ENCODE data around the gene PROM1.

PROM1 gene

DNA sequence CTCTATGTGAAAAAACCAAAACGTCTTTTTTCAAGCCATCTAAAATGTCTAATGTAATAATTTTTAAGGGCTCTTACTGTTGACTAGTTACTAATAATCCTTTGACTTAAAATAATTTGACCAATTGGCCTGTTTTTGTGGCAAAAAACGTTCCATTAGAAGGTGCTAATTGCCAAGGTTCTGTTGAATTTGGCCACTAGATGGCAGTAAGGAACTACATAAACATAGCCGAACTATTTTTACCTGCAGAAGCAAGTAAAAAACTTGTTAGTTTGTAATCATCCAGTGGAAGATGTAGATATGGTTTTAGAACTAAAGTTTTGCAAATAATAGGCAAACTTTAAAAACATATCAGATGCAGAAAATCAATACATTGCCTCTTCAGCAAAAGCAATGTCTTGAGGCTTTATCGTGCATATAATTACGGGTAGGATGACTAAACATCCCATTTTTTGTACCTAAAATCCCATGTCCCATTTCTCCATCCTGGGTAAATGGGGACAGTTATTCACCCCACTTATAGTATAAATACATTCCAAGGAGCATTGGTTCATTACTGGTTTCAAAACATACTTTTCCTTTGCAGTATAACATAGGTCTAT lies 57.6 kb downstream of the PROM1 start:
- no peak overlapping the region for H4K12ac ChIP-seq (ENCODE audit: low read depth, low read length)
- no peaks in the 10 kb centered on the region for H3K9me3 ChIP-seq (ENCODE audit: insufficient read depth, low read depth, low read length)
- H4K91ac ChIP-seq (ENCODE audit: low read depth, low read length) = no peak overlapping the region
- H3K4me3 ChIP-seq (ENCODE audit: low read depth, low read length) = no peak overlapping the region
- peaks cover 2 to 9% of the 10 kb centered on the region in 2 experiments for H3K36me3 ChIP-seq (ENCODE audit: control insufficient read depth in 1 of 2, insufficient read depth in 2 of 2, low read length in 2 of 2)
- H3K23ac ChIP-seq (ENCODE audit: low read length) = no peak overlapping the region
- H3K79me2 ChIP-seq (ENCODE audit: control insufficient read depth, insufficient read depth, low read length, poor library complexity) = no peaks in the 10 kb centered on the region
- no peaks in the 10 kb centered on the region for H3K27me3 ChIP-seq (ENCODE audit: insufficient read depth, low read length)
- no peak overlapping the region for H2AFZ ChIP-seq (ENCODE audit: insufficient read depth, low read length, poor library complexity)
- WGBS (ENCODE audit: extremely low coverage, insufficient coverage, insufficient read length) = no CpG with 5 or more reads among the region's 5 CpGs
- no peak overlapping the region for H4K8ac ChIP-seq (ENCODE audit: low read depth, low read length)
- H3K9ac ChIP-seq (ENCODE audit: low read length) = no peak overlapping the region
- H3K4me1 ChIP-seq (ENCODE audit: control insufficient read depth in 1 of 2, insufficient read depth in 2 of 2, low read length in 2 of 2) = no peaks in the 10 kb centered on the region
- H2BK120ac ChIP-seq (ENCODE audit: insufficient read depth, low read length, poor library complexity) = no peak overlapping the region
- no peak overlapping the region for H2BK12ac ChIP-seq (ENCODE audit: low read length)
- no peak overlapping the region for H3K14ac ChIP-seq (ENCODE audit: low read length)
- no peak overlapping the region for H3K27ac ChIP-seq (ENCODE audit: low read depth, low read length)
- H2AK5ac ChIP-seq (ENCODE audit: low read length) = no peak overlapping the region
- H2BK5ac ChIP-seq (ENCODE audit: low read depth, low read length, poor library complexity) = no peak overlapping the region
- H3K18ac ChIP-seq (ENCODE audit: low read length) = no peak overlapping the region
- H3K4ac ChIP-seq (ENCODE audit: low read depth, low read length) = no peak overlapping the region
- no peak overlapping the region for H3K4me2 ChIP-seq (ENCODE audit: low read length)
- peak; percentile 34 to 91 for DNase-seq
- no peaks in the 10 kb centered on the region for H3K79me1 ChIP-seq (ENCODE audit: low read length)

DNA sequence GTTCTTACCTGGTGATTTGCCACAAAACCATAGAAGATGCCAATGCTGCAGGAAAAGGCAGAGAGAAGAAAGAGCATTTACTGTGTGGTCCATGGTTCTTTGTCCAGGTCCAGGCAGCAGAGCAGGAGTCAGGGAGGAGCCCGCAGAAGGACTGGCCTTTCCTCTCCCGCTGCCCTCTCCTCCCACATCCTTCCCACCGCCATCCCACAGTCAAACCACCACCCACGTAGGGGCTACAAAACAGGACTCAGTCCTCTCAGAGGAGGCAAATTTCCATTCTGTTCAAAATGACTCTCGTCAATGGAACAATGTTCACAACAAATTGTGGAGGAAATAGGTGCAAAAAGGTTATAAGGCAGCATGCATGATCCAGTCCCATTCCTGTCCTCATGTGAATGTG lies 58.6 kb downstream of the PROM1 start:
- Histone ChIP-seq H4K8ac (ENCODE audit: low read depth, low read length) (no peak overlapping the region), H3K14ac (ENCODE audit: low read length) (no peak overlapping the region), H2BK120ac (ENCODE audit: insufficient read depth, low read length, poor library complexity) (no peak overlapping the region), H3K36me3 (ENCODE audit: control insufficient read depth in 1 of 2, insufficient read depth in 2 of 2, low read length in 2 of 2) (peaks cover 2 to 9% of the 10 kb centered on the region in 2 experiments), H3K4me2 (ENCODE audit: low read length) (no peak overlapping the region), H3K4me1 (ENCODE audit: control insufficient read depth in 1 of 2, insufficient read depth in 2 of 2, low read length in 2 of 2) (no peaks in the 10 kb centered on the region), H3K27ac (ENCODE audit: low read depth, low read length) (no peak overlapping the region), H2BK5ac (ENCODE audit: low read depth, low read length, poor library complexity) (no peak overlapping the region), H3K79me2 (ENCODE audit: control insufficient read depth, insufficient read depth, low read length, poor library complexity) (no peaks in the 10 kb centered on the region), H3K23ac (ENCODE audit: low read length) (no peak overlapping the region), H4K91ac (ENCODE audit: low read depth, low read length) (no peak overlapping the region), H3K18ac (ENCODE audit: low read length) (no peak overlapping the region), H3K9ac (ENCODE audit: low read length) (no peak overlapping the region), H3K27me3 (ENCODE audit: insufficient read depth, low read length) (no peaks in the 10 kb centered on the region), H3K79me1 (ENCODE audit: low read length) (no peaks in the 10 kb centered on the region), H3K9me3 (ENCODE audit: insufficient read depth, low read depth, low read length) (no peaks in the 10 kb centered on the region), H4K12ac (ENCODE audit: low read depth, low read length) (no peak overlapping the region), H3K4me3 (ENCODE audit: low read depth, low read length) (no peak overlapping the region), H3K4ac (ENCODE audit: low read depth, low read length) (no peak overlapping the region), H2BK12ac (ENCODE audit: low read length) (no peak overlapping the region), H2AK5ac (ENCODE audit: low read length) (no peak overlapping the region), H2AFZ (ENCODE audit: insufficient read depth, low read length, poor library complexity) (no peak overlapping the region)
- no peak for DNase-seq
- WGBS (ENCODE audit: extremely low coverage, insufficient coverage, insufficient read length) = no CpG with 5 or more reads among the region's 5 CpGs

DNA sequence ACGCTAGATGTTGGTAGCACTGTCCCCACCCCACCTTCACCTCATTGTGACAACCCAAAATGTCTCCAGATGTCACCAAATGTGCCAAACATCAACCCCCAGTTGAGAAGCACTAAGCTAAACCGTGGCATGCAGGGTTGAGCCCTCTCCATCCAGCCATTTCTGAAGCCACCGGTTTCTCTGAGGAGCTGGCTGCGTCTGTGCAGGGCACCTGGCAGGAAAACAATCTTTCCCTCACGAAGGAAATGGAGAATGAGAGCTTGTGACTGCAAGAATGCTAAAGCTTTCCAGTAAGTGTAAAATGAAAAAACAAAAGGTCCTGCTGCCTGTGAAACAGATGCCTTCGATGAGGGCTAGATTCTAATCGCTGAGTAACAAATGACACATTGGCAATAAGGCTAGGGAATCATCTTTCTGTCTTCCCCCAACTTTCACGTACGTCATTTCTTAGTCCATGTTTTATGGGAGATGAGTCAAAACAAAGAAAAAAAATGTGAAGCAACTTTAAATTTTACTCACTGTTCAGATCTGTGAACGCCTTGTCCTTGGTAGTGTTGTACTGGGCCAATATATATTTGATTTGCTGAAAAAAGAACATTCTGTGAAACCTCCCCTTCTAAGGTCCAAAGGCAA lies 59.9 kb downstream of the PROM1 start:
- no peak for DNase-seq
- no peaks in the 10 kb centered on the region for H3K4me1 ChIP-seq (ENCODE audit: control insufficient read depth in 1 of 2, insufficient read depth in 2 of 2, low read length in 2 of 2)
- WGBS (ENCODE audit: extremely low coverage, insufficient coverage, insufficient read length) = no CpG with 5 or more reads among the region's 10 CpGs
- H2AK5ac ChIP-seq (ENCODE audit: low read length) = no peak overlapping the region
- no peak overlapping the region for H4K8ac ChIP-seq (ENCODE audit: low read depth, low read length)
- H4K12ac ChIP-seq (ENCODE audit: low read depth, low read length) = no peak overlapping the region
- H3K23ac ChIP-seq (ENCODE audit: low read length) = peak overlapping the region; percentile 21
- H3K9ac ChIP-seq (ENCODE audit: low read length) = no peak overlapping the region
- no peaks in the 10 kb centered on the region for H3K79me2 ChIP-seq (ENCODE audit: control insufficient read depth, insufficient read depth, low read length, poor library complexity)
- no peak overlapping the region for H3K4ac ChIP-seq (ENCODE audit: low read depth, low read length)
- no peak overlapping the region for H2BK120ac ChIP-seq (ENCODE audit: insufficient read depth, low read length, poor library complexity)
- H2BK12ac ChIP-seq (ENCODE audit: low read length) = no peak overlapping the region
- no peak overlapping the region for H3K27ac ChIP-seq (ENCODE audit: low read depth, low read length)
- H3K4me3 ChIP-seq (ENCODE audit: low read depth, low read length) = no peak overlapping the region
- H3K4me2 ChIP-seq (ENCODE audit: low read length) = no peak overlapping the region
- H3K27me3 ChIP-seq (ENCODE audit: insufficient read depth, low read length) = no peaks in the 10 kb centered on the region
- H3K9me3 ChIP-seq (ENCODE audit: insufficient read depth, low read depth, low read length) = no peaks in the 10 kb centered on the region
- no peak overlapping the region for H3K14ac ChIP-seq (ENCODE audit: low read length)
- no peak overlapping the region for H2BK5ac ChIP-seq (ENCODE audit: low read depth, low read length, poor library complexity)
- H4K91ac ChIP-seq (ENCODE audit: low read depth, low read length) = no peak overlapping the region
- no peak overlapping the region for H2AFZ ChIP-seq (ENCODE audit: insufficient read depth, low read length, poor library complexity)
- H3K79me1 ChIP-seq (ENCODE audit: low read length) = no peaks in the 10 kb centered on the region
- H3K36me3 ChIP-seq (ENCODE audit: control insufficient read depth in 1 of 2, insufficient read depth in 2 of 2, low read length in 2 of 2) = peaks cover 2 to 9% of the 10 kb centered on the region in 2 experiments
- H3K18ac ChIP-seq (ENCODE audit: low read length) = no peak overlapping the region

DNA sequence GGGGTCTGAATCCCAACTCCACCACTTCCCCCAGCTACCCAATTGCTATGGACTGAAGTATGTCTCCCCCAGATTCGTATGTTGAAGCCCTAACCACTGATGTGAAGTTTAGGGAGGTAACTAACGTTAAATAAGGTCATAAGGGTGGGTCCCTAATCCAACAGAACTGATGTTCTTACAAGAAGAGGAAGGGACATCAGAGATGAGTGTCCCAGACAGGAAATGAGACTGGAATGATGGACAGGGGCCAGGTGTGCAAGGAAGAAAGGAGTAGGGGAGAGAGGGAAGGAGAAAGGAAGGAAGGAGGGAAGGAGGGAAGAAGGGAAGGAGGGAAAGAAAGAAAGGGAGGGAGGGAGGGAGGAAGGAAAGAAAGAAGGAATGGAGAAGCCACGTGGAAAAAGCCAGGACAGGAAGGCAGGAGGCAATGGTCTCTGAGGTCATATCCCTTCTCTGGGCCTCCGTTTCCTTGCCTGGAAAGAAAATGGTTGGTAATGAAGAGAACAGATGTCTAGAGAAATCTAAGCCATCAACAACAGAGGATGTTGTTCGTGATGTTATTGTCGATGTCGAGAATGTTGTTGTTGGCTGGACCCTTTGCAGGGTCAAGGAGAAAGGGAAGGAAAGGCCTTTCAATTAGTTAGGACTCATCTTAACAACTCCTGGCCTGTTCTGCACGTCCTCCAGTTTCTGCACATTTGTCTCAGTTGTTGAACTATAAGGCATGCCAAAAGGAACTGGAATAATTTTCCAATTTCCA lies 61.8 kb downstream of the PROM1 start:
- Histone ChIP-seq H2BK120ac (ENCODE audit: insufficient read depth, low read length, poor library complexity) (no peak overlapping the region), H3K27me3 (ENCODE audit: insufficient read depth, low read length) (no peaks in the 10 kb centered on the region), H3K79me2 (ENCODE audit: control insufficient read depth, insufficient read depth, low read length, poor library complexity) (no peaks in the 10 kb centered on the region), H3K18ac (ENCODE audit: low read length) (no peak overlapping the region), H2AK5ac (ENCODE audit: low read length) (no peak overlapping the region), H3K79me1 (ENCODE audit: low read length) (no peaks in the 10 kb centered on the region), H3K9ac (ENCODE audit: low read length) (no peak overlapping the region), H4K91ac (ENCODE audit: low read depth, low read length) (no peak overlapping the region), H3K4me2 (ENCODE audit: low read length) (no peak overlapping the region), H3K23ac (ENCODE audit: low read length) (no peak overlapping the region), H3K27ac (ENCODE audit: low read depth, low read length) (no peak overlapping the region), H4K8ac (ENCODE audit: low read depth, low read length) (no peak overlapping the region), H3K14ac (ENCODE audit: low read length) (no peak overlapping the region), H3K4ac (ENCODE audit: low read depth, low read length) (no peak overlapping the region), H4K12ac (ENCODE audit: low read depth, low read length) (no peak overlapping the region), H3K9me3 (ENCODE audit: insufficient read depth, low read depth, low read length) (no peaks in the 10 kb centered on the region), H2BK5ac (ENCODE audit: low read depth, low read length, poor library complexity) (no peak overlapping the region), H2AFZ (ENCODE audit: insufficient read depth, low read length, poor library complexity) (no peak overlapping the region), H3K36me3 (ENCODE audit: control insufficient read depth in 1 of 2, insufficient read depth in 2 of 2, low read length in 2 of 2) (peaks cover 5 to 12% of the 10 kb centered on the region in 2 experiments), H3K4me1 (ENCODE audit: control insufficient read depth in 1 of 2, insufficient read depth in 2 of 2, low read length in 2 of 2) (no peaks in the 10 kb centered on the region), H2BK12ac (ENCODE audit: low read length) (no peak overlapping the region), H3K4me3 (ENCODE audit: low read depth, low read length) (no peak overlapping the region)
- DNase-seq = no peak
- no CpG with 5 or more reads among the region's 8 CpGs for WGBS (ENCODE audit: extremely low coverage, insufficient coverage, insufficient read length)

All from trophoblast cell (in vitro differentiated cells and primary cell).